HS-27A (cell line): ENCODE data around the gene GIPC2.
"Not testable (repeated sequence)": the region's sequence is repeated elsewhere in the genome, so short reads cannot be mapped to it uniquely, and the experiment has no call there.

Source experiments
- DNase-seq: peaks from one replicate; pipeline ENCODE4 v3.0.0-alpha.2; 2012; ENCODE audit warnings: low read depth, missing footprints

Gene GIPC2

GRCh38 chr1:78045926-78046778, at the start of gene GIPC2:
Gene GIPC2 (plus strand): TSS chr1:78045966. CDS start chr1:78046095, 129 bp downstream.
- DNase-seq: no peak

GRCh38 chr1:77996734-77997133, 49.0 kb upstream of the GIPC2 start:
- no peak for DNase-seq

- DNase-seq: not testable (repeated sequence)
Measured at GRCh38 chr1:78000536-78000935, 45.2 kb upstream of the GIPC2 start.

DNA sequence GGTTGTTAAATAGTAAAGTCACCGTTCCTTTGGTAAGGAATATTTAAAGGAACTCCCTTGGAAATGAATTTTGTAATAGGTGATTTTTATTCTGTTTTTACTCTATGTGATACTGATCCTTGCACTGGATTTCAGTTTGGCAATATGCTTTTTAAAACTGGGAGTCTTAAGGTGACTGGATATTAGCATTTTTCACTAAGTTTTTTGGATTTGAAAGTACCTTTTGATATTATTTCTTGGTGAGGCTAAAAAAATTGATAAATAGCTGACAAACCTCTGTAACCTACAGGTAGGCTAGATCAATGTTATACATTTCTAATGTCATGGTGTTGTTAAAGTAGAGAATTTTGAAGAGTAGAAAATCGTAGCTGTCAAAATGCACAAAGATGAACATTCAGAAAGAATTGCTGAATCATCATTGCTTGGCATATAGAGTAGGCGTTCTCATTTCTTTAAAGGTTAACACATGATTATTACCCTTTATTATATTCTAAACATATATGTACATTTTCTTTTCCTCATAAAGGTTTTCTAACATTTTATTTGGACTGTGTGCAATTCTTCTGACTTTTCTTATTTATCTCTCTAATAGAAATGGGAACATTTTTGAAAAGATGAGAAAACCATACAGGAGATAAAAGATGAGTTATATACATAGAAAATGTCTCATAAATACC, 42.6 kb upstream of the GIPC2 start:
- DNase-seq: no peak

DNA sequence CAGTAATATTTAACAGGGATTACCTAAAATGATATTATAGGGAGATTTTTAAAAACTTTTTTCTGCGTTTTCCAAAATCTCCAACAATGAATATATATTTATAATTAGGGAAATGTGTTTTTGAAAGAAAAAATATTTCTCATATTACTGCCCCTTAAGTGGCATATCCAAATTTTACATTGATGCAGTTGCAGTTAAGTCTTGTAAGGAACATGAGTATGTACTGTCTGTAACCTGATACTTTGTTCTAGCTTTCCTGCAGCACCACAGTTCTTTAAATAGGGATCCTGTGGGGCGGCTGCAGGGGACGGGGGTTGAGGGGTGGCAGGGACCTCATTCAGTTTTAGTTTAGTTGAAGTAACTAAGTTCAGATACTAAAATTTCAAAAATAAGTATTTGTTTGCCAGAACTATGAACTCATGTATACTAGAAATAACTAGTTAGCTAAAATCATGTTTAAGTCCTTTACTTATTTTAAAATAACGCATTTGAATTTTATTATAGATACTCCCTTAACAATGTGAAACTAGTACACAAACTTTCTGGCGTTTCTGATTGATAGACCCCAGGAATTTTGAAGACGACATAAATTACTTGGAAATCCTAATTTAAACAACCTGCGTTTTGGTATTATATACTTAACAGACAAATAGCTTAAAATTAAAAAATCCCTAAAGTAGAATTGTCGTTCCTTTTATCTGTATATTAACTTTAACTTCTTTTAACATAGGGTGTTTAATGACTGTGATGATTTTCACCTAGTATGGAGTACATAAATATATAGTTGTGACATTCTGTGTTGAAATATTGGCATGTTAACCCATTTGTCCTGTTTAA, 41.7 kb upstream of the GIPC2 start:
- peak; percentile 60 for DNase-seq

DNA sequence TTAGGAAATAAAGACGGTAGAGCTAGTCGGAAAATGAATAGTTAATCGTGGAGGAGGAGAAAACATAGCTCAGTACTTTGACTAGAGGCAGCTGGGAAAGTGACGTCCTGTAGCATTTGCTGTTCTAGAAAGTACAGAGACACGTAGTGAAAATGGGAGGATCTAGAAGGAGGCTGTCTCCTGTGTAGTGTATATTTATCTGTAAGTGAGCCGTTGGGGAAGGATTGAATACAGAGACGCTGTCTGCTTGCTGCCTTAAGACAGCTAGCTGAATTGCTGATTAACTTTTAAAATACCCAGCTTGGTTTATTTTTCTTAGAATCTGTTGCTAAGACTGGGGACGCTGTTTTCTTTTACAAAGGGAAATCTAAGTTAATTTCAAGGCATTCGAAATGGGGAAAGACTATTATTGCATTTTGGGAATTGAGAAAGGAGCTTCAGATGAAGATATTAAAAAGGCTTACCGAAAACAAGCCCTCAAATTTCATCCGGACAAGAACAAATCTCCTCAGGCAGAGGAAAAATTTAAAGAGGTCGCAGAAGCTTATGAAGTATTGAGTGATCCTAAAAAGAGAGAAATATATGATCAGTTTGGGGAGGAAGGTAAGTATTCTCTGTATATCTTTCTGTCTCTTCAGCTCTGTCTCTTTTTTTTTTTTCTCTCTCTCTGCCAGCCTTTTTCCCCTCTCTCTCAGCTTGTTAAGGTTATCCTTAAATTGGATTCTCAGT, 40.9 kb upstream of the GIPC2 start, which contains the start of gene DNAJB4:
Gene DNAJB4, plus strand, starts transcription at position 221 of the 729 bp plus-strand sequence. Its CDS starts 172 bp downstream, at position 393.
- DNase-seq: peak; percentile 97

DNA sequence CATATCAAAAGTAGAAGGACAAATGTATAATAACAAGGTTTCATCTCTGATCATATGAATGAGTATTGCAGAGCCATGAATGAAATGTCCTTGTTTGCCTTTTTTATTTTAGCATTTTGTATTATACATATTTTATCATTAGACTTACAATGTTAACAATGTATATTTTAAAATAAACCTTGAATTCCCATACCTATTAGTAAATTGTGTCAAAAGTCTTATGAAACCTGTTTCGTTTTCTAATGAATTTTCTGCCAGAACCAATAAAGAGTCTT, 40.4 kb upstream of the GIPC2 start:
- no peak for DNase-seq

GRCh38 chr1:78005755-78006154, 40.0 kb upstream of the GIPC2 start:
- peak; percentile 95 for DNase-seq

GRCh38 chr1:78006521-78006920, 39.2 kb upstream of the GIPC2 start:
- no peak for DNase-seq

- DNase-seq: no peak
Measured at GRCh38 chr1:78007677-78008341, 38.0 kb upstream of the GIPC2 start.

DNA sequence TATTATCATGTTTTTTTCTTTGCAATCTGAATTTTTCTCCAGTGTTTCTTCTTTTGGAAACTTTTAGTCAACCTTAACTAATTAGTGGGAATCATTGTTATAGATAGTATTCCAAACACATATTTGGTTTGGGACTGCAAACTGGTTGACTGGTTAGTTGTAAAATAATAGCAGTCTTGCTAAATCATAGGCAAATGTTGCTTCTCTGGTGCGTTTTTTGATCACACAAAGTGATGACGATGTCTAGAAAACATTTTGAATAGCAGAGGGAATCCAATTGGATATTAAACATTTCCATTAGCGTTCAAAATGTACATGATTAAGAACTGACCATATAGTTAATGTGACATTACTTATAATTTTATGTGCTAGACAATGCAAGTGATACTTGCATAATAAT, 36.5 kb upstream of the GIPC2 start:
- no peak for DNase-seq

- DNase-seq: no peak
Measured at GRCh38 chr1:78009836-78010235, 35.9 kb upstream of the GIPC2 start.

GRCh38 chr1:78011050-78011449, 34.7 kb upstream of the GIPC2 start:
- DNase-seq: no peak

DNA sequence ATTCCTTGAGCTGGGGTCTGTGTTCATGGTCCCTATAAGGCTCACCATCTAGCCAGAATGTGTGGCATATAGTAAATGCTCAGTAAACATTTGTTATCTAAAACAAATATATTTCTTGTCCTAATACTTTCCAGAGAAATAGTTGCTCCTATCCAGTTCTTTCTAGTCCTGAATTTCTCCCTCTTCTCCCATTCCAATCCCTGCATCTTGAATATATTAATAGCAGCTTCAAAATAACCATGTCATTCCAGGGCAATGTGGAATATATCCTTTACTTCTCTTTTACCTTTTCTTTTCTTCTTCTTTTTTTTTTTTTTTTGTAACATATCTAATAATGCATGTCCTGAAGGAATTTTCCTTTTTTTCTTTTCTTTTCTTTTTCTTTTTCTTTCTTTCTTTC, 30.6 kb upstream of the GIPC2 start:
- no peak for DNase-seq

DNA sequence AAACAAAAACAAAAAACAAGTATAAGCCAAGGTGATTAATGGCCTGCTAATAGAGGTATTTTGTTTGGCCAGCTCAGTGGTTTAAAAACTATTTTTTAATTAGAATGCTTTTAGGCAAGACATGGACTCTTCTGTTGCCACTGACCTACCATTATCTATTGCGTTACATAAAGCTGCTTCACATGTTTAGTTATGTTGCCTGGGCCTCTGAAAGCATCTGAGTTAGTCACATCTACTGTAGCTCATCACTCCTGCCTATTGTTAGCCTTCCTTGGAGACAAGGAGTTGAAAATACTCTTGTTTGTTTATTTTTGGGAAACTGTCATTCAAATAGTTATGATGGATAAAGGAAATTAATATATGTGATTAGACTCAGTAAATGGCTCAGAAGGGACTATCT, 26.7 kb upstream of the GIPC2 start:
- DNase-seq: no peak

- DNase-seq: not testable (repeated sequence)
Measured at GRCh38 chr1:78021134-78021533, 24.6 kb upstream of the GIPC2 start.

GRCh38 chr1:78029793-78030192, 16.0 kb upstream of the GIPC2 start:
- DNase-seq: no peak

GRCh38 chr1:78032996-78033796, 12.6 kb upstream of the GIPC2 start:
- DNase-seq: no peak

- no peak for DNase-seq
Measured at GRCh38 chr1:78033797-78034172, 12.0 kb upstream of the GIPC2 start.

GRCh38 chr1:78035121-78035520, 10.6 kb upstream of the GIPC2 start:
- no peak for DNase-seq

- DNase-seq: no peak
Measured at GRCh38 chr1:78036450-78036849, 9.3 kb upstream of the GIPC2 start.
